SJCRH30 (cell line): ENCODE measurements around the gene SLC37A4. TPM values are rescaled to one million over a fixed set of nuclear protein-coding genes. Genes with fewer than 3 reads are reported as not detected.
"Not testable (repeated sequence)": the region's sequence is repeated elsewhere in the genome, so short reads cannot be mapped to it uniquely, and the experiment has no call there.

Experiments used
- DNase-seq, 2 experiments: peaks; one replicate each; pipeline ENCODE4 v3.0.0-alpha.2; 2015 to 2020
- H3K27ac ChIP-seq: fragments of 250-450 bp; sonication (Bioruptor Pico); 2 replicates; pipeline ENCODE4 v1.5.1; 2020; ENCODE audit warnings: mild to moderate bottlenecking, moderate library complexity
- H3K27me3 ChIP-seq: fragments of 250-450 bp; sonication (Bioruptor Pico); 2 replicates; pipeline ENCODE4 v1.5.1; 2020; ENCODE audit warnings: mild to moderate bottlenecking, moderate library complexity
- H3K36me3 ChIP-seq: fragments of 250-450 bp; sonication (Bioruptor Pico); 2 replicates; pipeline ENCODE4 v1.5.1; 2020; ENCODE audit warnings: mild to moderate bottlenecking, moderate library complexity
- H3K4me1 ChIP-seq: fragments of 250-450 bp; sonication (Bioruptor Pico); 2 replicates; pipeline ENCODE4 v1.5.1; 2020; ENCODE audit warnings: mild to moderate bottlenecking, moderate library complexity
- H3K4me3 ChIP-seq: fragments of 250-450 bp; sonication (Bioruptor Pico); 2 replicates; pipeline ENCODE4 v1.5.1; 2020; ENCODE audit warnings: mild to moderate bottlenecking, moderate library complexity
- H3K9me3 ChIP-seq: fragments of 250-450 bp; sonication (Bioruptor Pico); replicated peaks from 2 replicates; pipeline ENCODE4 v1.5.1; 2020; ENCODE audit warnings: mild to moderate bottlenecking, moderate library complexity
- total RNA-seq: library from RNA; depleted of rRNA; stranded (reverse); fragments of >200 nt; shearing (Covaris generic); gene quantifications from 2 replicates; pipeline ENCODE4 v1.2.3, GENCODE V29; 2014

The SLC37A4 gene
- total RNA-seq, 1 experiment from 2014 or later, result 8.7 TPM

DNA sequence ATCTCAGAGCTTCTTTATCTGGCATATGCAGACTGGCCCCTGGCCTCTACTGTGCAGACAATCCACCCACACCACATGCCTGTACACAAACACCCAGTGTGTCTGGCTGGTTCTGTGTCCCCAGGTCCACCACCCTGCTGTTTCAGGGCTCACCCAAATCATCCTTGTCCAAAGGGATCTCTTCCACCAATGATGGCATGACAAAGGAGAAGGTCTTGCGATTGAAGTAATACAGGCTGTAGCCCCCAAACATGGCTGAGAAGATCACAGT lies 1.7 kb downstream of the SLC37A4 start:
- Histone ChIP-seq H3K4me1 (0 out of 2 replicates have a peak, but pooled peaks cover 5% of the 10 kb centered on the region), H3K4me3 (no peak overlapping the region), H3K36me3 (no peaks in the 10 kb centered on the region), H3K9me3 (no peaks in the 10 kb centered on the region), H3K27ac (no peak overlapping the region), H3K27me3 (no peaks in the 10 kb centered on the region)
- no peak for DNase-seq

- no peaks in the 10 kb centered on the region for H3K36me3 ChIP-seq
- H3K27ac ChIP-seq, result no peak overlapping the region
- no peak for DNase-seq
- H3K4me1 ChIP-seq, result 0 out of 2 replicates have a peak, but pooled peaks cover 5% of the 10 kb centered on the region
- no peak overlapping the region for H3K4me3 ChIP-seq
- H3K27me3 ChIP-seq, result no peaks in the 10 kb centered on the region
- no peaks in the 10 kb centered on the region for H3K9me3 ChIP-seq
Observed at GRCh38 chr11:119028346-119029068, 2.2 kb downstream of the SLC37A4 start.

- H3K36me3 ChIP-seq, result no peaks in the 10 kb centered on the region
- no peak for DNase-seq
- H3K27me3 ChIP-seq, result no peaks in the 10 kb centered on the region
- 0 out of 2 replicates have a peak, but pooled peaks cover 5% of the 10 kb centered on the region for H3K4me1 ChIP-seq
- H3K27ac ChIP-seq, result no peak overlapping the region
- no peaks in the 10 kb centered on the region for H3K9me3 ChIP-seq
- no peak overlapping the region for H3K4me3 ChIP-seq
Observed at GRCh38 chr11:119027561-119028345, 2.9 kb downstream of the SLC37A4 start.

- no peaks in the 10 kb centered on the region for H3K9me3 ChIP-seq
- no peaks in the 10 kb centered on the region for H3K36me3 ChIP-seq
- no peaks in the 10 kb centered on the region for H3K27me3 ChIP-seq
- DNase-seq, result no peak
- 0 out of 2 replicates have a peak, but pooled peaks cover 5% of the 10 kb centered on the region for H3K4me1 ChIP-seq
- H3K27ac ChIP-seq, result no peak overlapping the region
- no peak overlapping the region for H3K4me3 ChIP-seq
Observed at GRCh38 chr11:119026970-119027369, 3.7 kb downstream of the SLC37A4 start.

GRCh38 chr11:119025978-119026766 lies 4.5 kb downstream of the SLC37A4 start:
- H3K4me1 ChIP-seq, result no peaks in the 10 kb centered on the region
- no peak for DNase-seq
- no peaks in the 10 kb centered on the region for H3K36me3 ChIP-seq
- no peak overlapping the region for H3K4me3 ChIP-seq
- H3K27ac ChIP-seq, result no peak overlapping the region
- H3K27me3 ChIP-seq, result no peaks in the 10 kb centered on the region
- H3K9me3 ChIP-seq, result no peaks in the 10 kb centered on the region

DNA sequence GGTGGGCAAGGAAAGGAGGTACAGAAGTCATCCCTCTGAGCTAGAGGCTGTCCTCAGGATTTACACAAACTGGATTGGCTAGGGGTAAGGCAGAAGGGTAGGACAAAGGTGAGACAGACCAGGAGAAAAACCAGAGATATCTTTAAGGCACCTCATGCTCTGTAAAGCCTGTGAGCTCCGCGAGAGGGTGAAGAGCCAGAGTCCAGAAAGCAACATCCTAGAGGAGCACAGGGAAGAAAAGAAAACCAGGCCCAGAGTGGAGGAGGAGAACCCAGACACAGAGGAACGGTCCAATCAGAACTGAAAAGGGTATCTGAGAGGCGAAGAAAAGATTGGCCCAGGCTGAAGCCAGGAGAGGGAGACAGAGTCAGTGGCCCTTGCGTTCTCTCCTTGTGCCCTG lies 5.1 kb downstream of the SLC37A4 start:
- Histone ChIP-seq H3K36me3 (no peaks in the 10 kb centered on the region), H3K27me3 (no peaks in the 10 kb centered on the region), H3K9me3 (no peaks in the 10 kb centered on the region), H3K27ac (no peak overlapping the region), H3K4me3 (no peak overlapping the region), H3K4me1 (no peaks in the 10 kb centered on the region)
- DNase-seq, result no peak

GRCh38 chr11:119025099-119025473 lies 5.6 kb downstream of the SLC37A4 start:
- H3K27me3 ChIP-seq, result no peaks in the 10 kb centered on the region
- no peaks in the 10 kb centered on the region for H3K9me3 ChIP-seq
- H3K4me1 ChIP-seq, result no peaks in the 10 kb centered on the region; the same call in 1 of the 2 replicates
- no peaks in the 10 kb centered on the region for H3K36me3 ChIP-seq
- H3K27ac ChIP-seq, result no peak overlapping the region
- no peak overlapping the region for H3K4me3 ChIP-seq
- DNase-seq, result no peak

DNA sequence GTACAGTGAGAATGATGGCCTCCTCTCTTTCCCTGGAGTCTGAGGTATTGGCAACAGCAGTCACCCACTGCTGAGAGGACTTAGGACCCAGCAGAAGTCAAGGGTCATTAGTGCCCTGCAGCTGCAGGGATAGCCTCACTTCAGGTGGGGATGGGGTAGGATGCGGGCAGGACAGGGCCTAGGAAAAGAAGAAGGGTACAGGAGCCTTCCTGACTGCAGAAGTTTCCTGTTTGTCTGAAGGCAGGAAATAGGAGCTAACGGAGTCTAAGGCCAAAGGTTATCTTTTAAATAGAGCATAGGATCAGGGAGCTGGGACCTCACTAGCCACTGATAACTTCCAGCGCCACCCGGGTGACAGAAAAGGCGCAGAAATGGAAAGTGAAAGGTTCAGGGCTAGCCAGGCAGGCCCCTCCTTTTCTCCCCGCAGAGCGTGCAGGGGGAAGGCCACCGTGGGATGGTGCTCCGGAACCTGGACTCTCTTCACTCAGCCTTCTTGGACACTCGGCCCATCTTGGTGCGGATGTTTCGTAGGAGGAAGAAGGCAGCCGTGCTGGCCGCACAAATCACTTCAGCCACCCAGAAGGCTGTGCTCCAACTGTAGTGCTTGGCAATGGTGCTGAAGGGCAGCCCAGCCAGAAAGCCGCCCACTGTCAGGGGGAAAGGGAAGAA lies 6.1 kb downstream of the SLC37A4 start:
- no peaks in the 10 kb centered on the region for H3K9me3 ChIP-seq
- no peaks in the 10 kb centered on the region for H3K36me3 ChIP-seq
- H3K4me1 ChIP-seq, result no peaks in the 10 kb centered on the region; the same call in 1 of the 2 replicates
- no peak for DNase-seq
- no peak overlapping the region for H3K4me3 ChIP-seq
- H3K27me3 ChIP-seq, result no peaks in the 10 kb centered on the region
- H3K27ac ChIP-seq, result no peak overlapping the region

- no peaks in the 10 kb centered on the region for H3K36me3 ChIP-seq
- H3K27me3 ChIP-seq, result no peaks in the 10 kb centered on the region
- H3K4me3 ChIP-seq, result no peak overlapping the region
- H3K27ac ChIP-seq, result no peak overlapping the region
- no peaks in the 10 kb centered on the region; the same call in 1 of the 2 replicates for H3K4me1 ChIP-seq
- no peak for DNase-seq
- no peaks in the 10 kb centered on the region for H3K9me3 ChIP-seq
Observed at GRCh38 chr11:119023741-119024140, 6.9 kb downstream of the SLC37A4 start.

DNA sequence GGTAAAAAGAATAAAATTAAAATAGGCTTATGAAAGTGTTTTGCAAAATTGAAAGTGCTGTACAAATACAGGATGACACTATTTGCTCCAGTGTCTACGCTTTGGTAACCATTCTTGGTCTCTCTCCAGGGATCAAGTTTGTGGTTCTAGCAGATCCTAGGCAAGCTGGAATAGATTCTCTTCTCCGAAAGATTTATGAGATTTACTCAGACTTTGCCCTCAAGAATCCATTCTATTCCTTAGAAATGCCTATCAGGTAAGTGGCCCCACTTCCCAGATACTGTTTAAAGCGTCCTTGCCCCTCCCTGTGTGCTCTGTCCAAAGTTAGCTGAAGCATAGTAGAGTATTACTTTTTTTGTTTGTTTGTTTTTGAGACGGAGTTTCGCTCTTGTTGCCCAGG lies 9.0 kb downstream of the SLC37A4 start:
- no peaks in the 10 kb centered on the region for H3K9me3 ChIP-seq
- H3K4me1 ChIP-seq, result no peaks in the 10 kb centered on the region; the same call in 1 of the 2 replicates
- H3K27ac ChIP-seq, result no peak overlapping the region
- H3K27me3 ChIP-seq, result no peaks in the 10 kb centered on the region
- H3K36me3 ChIP-seq, result peaks cover 8% of the 10 kb centered on the region; the same call in 1 of the 2 replicates
- no peak for DNase-seq
- no peak overlapping the region for H3K4me3 ChIP-seq

DNA sequence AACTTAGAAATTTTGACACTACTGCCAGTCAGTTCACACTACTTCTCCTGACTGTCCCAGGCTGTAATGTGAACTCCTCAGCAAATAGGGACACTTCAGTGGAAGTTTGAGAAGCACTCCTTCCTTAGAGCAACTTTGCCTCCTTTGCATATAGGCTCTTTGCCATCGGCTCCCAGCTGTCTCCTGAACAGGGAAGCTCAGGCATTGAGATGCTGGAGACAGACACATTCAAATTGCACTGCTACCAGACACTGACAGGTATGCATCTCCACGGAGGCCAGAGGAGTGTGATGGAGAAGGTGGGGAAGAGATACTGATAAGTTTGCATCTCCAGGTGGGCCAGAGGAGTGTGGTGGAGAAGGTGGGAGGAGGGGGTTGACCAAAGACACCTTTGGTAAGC lies 10.7 kb downstream of the SLC37A4 start:
- H3K36me3 ChIP-seq, result peaks cover 24% of the 10 kb centered on the region

GRCh38 chr11:119018074-119018938 lies 12.4 kb downstream of the SLC37A4 start, which contains the start of the genes RPS25 and TRAPPC4:
TSS of gene RPS25 (minus strand) at chr11:119018343. CDS start at chr11:119018284, 59 bp downstream.
TSS of gene TRAPPC4 (plus strand) at chr11:119018766. CDS start at chr11:119018796, 30 bp downstream.
- DNase-seq, result peak; percentile 92 to 93
- Histone ChIP-seq H3K27ac (peak within 1 kb of the TSS; percentile 70), H3K4me3 (peak within 1 kb of the TSS; percentile 80), H3K36me3 (peaks cover 38% of the 10 kb centered on the region), H3K27me3 (no peaks in the 10 kb centered on the region), H3K4me1 (no peaks in the 10 kb centered on the region; the same call in 1 of the 2 replicates), H3K9me3 (no peaks in the 10 kb centered on the region)

More for the DNA sequence above, 10.7 kb downstream of the SLC37A4 start:
- Histone ChIP-seq H3K27me3 (no peaks in the 10 kb centered on the region), H3K27ac (no peak overlapping the region), H3K4me3 (peak overlapping the region; percentile 80), H3K9me3 (no peaks in the 10 kb centered on the region), H3K4me1 (no peaks in the 10 kb centered on the region; the same call in 1 of the 2 replicates)
- DNase-seq, result no peak

- peak overlapping the region; percentile 70; the same call in 1 of the 2 replicates for H3K27ac ChIP-seq
- H3K9me3 ChIP-seq, H3K27me3 ChIP-seq, H3K4me1 ChIP-seq, DNase-seq: not testable (repeated sequence)
- H3K4me3 ChIP-seq, result peak overlapping the region; percentile 80
- H3K36me3 ChIP-seq, result peaks cover 41% of the 10 kb centered on the region
Observed at GRCh38 chr11:119017377-119017776, 13.3 kb downstream of the SLC37A4 start.
